Common myeloid progenitor, CD34-positive (primary cell): Measurements from ENCODE around the gene GOLIM4.

Source experiments
- CTCF ChIA-PET: fragments of 350-600 bp; sonication (Branson Sonifier 250); formaldehyde crosslinking; loops from one replicate; lab custom pipeline; 2021; ENCODE audit warnings: antibody characterized with exemption; lab: Charles Lee
- POLR2A ChIA-PET: fragments of 350-600 bp; sonication (Branson Sonifier 250); formaldehyde crosslinking; loops from one replicate; lab custom pipeline; 2021; ENCODE audit warnings: antibody characterized with exemption; lab: Charles Lee
- DNase-seq, 3 donors: peaks; one replicate each; pipeline versions ENCODE4 v3.0.0 to v3.0.0-alpha.2; 2013
- H3K27ac ChIP-seq, 2 experiments: 1 replicate in 1 of 2; 2 replicates in 1 of 2; pipeline ENCODE4 v1.7.0; 2013; ENCODE audit warnings: inconsistent platforms in 2 of 2, low read length in 2 of 2, mild to moderate bottlenecking in 2 of 2, low read depth in 1 of 2, moderate library complexity in 1 of 2; ENCODE audit not compliant: severe bottlenecking in 2 of 2, insufficient read depth in 1 of 2, poor library complexity in 1 of 2
- H3K27me3 ChIP-seq, 5 experiments: replicated peaks in 2 of 5; 1 replicate in 3 of 5; 2 replicates in 2 of 5; pipeline versions ENCODE4 v1.6.1 to v1.7.0; 2013; ENCODE audit warnings: low read length in 4 of 5, mild to moderate bottlenecking in 2 of 5, moderate library complexity in 2 of 5, inconsistent platforms in 1 of 5; ENCODE audit not compliant: insufficient read depth in 5 of 5, control insufficient read depth in 4 of 5
- H3K36me3 ChIP-seq, 4 experiments: 1 replicate in 2 of 4; 2 replicates in 2 of 4; pipeline versions ENCODE4 v1.6.1 to v1.7.0; 2013; ENCODE audit warnings: low read length in 3 of 4, control low read depth in 1 of 4, mild to moderate bottlenecking in 1 of 4; ENCODE audit not compliant: control insufficient read depth in 4 of 4, insufficient read depth in 4 of 4
- H3K4me1 ChIP-seq, 4 experiments: 1 replicate in 3 of 4; 2 replicates in 1 of 4; pipeline versions ENCODE4 v1.6.1 to v1.7.1; 2013; ENCODE audit warnings: low read length in 3 of 4, mild to moderate bottlenecking in 3 of 4, control low read depth in 1 of 4, inconsistent platforms in 1 of 4, moderate library complexity in 1 of 4; ENCODE audit not compliant: control insufficient read depth in 4 of 4, insufficient read depth in 4 of 4; ENCODE audit errors: control extremely low read depth in 1 of 4
- H3K4me3 ChIP-seq, 7 experiments: 1 replicate in 4 of 7; 2 replicates in 3 of 7; pipeline versions ENCODE4 v1.5.1 to v1.7.0; 2013; ENCODE audit warnings: mild to moderate bottlenecking in 7 of 7, low read length in 6 of 7, moderate library complexity in 6 of 7, inconsistent platforms in 2 of 7, low read depth in 2 of 7, control low read depth in 1 of 7; ENCODE audit not compliant: insufficient read depth in 4 of 7, control insufficient read depth in 1 of 7; ENCODE audit errors: extremely low read depth in 1 of 7
- H3K9me3 ChIP-seq, 5 experiments: 1 replicate in 4 of 5; 2 replicates in 1 of 5; pipeline versions ENCODE4 v1.6.1 to v1.7.1; 2013; ENCODE audit warnings: low read length in 4 of 5, mild to moderate bottlenecking in 2 of 5, inconsistent platforms in 1 of 5, low read depth in 1 of 5, moderate library complexity in 1 of 5; ENCODE audit not compliant: control insufficient read depth in 4 of 5, insufficient read depth in 2 of 5; ENCODE audit errors: control extremely low read depth in 1 of 5
- WGBS: methylation state at CpG from one replicate; pipeline ENCODE4 v1.1.5; 2013; ENCODE audit not compliant: insufficient coverage; 5-methylcytosine and 5-hydroxymethylcytosine counted together

GOLIM4 gene

GRCh38 chr3:168068346-168068745, 27.4 kb downstream of the GOLIM4 start:
- CTCF ChIA-PET, result no interaction called here

DNA sequence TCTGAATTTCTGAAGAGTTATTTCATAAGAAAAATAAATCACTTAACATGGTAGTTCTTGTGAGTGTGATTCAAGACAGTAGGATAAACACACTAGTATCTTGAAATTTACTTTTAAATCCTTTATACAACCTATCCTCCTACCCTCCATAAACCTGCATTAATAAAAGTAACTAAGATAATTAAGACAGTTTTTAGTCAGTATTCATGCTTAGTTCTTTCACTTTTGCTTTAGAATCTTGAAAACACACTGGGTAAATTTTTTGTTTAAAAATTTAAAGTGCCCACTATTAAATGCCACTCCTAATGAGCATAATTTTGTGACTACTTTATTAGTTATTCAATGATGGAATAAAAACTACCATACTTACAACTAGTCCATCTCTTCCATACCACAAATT, 28.8 kb downstream of the GOLIM4 start:
- Histone ChIP-seq H3K4me1 (peaks cover 6 to 55% (median 17%) of the 10 kb centered on the region in 4 experiments), H3K4me3 (peak overlapping the region in 4 of 7 experiments; percentile 12 to 59 (median 38)), H3K36me3 (no peaks in the 10 kb centered on the region), H3K27me3 (no peaks in the 10 kb centered on the region), H3K27ac (peak overlapping the region in 1 of 2 experiments; percentile 46), H3K9me3 (no peaks in the 10 kb centered on the region)
- ChIA-PET CTCF (no interaction called here), POLR2A (no interaction called here)
- DNase-seq, result peak in 1 of 3 donors; percentile 22

More at GRCh38 chr3:168068346-168068745, 27.4 kb downstream of the GOLIM4 start:
- no peaks in the 10 kb centered on the region for H3K36me3 ChIP-seq
- no CpG with 5 or more reads among the region's 2 CpGs for WGBS
- peaks cover 0 to 48% (median 13%) of the 10 kb centered on the region in 4 experiments for H3K4me1 ChIP-seq
- peak overlapping the region in 2 of 7 experiments; percentile 42 to 58 for H3K4me3 ChIP-seq
- peak in 2 of 3 donors; percentile 44 to 51 for DNase-seq
- no peak overlapping the region for H3K27ac ChIP-seq
- POLR2A ChIA-PET, result no interaction called here
- H3K27me3 ChIP-seq, result no peaks in the 10 kb centered on the region
- H3K9me3 ChIP-seq, result no peaks in the 10 kb centered on the region

- peak overlapping the region in 1 of 7 experiments; percentile 59 for H3K4me3 ChIP-seq
- H3K27me3 ChIP-seq, result no peaks in the 10 kb centered on the region
- DNase-seq, result no peak
- no peaks in the 10 kb centered on the region for H3K9me3 ChIP-seq
- CTCF ChIA-PET, result interaction anchor here (0.6 to 1.6 kb wide), 6 partner anchors 9 to 324 kb away, joined by 3 to 8 read pairs (median 4); no protein-coding TSS in a partner anchor
- H3K4me1 ChIP-seq, result peaks cover 6 to 55% (median 17%) of the 10 kb centered on the region in 4 experiments
- POLR2A ChIA-PET, result no interaction called here
- H3K27ac ChIP-seq, result peak overlapping the region in 1 of 2 experiments; percentile 41
- no peaks in the 10 kb centered on the region for H3K36me3 ChIP-seq
These were observed 30.2 kb downstream of the GOLIM4 start for GRCh38 chr3:168065569-168065968.

DNA sequence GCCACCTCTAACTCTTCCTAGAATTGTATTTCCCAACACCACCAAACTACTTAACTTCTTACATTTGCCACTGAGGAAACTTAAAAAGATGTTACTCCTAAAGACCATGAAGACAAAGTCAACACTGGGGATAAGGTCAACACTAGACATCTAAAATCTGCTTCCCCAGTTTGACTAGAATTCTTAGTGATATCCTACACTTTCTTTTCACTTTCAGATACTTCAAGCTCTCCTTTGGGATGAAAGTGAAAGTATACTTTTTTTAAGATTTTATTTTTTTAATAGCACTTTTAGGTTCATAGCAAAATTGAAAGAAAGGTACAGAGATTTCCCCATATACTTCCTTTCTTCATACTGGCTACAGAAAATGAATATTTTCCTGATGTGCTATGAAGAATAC, 32.6 kb downstream of the GOLIM4 start:
- CTCF ChIA-PET, result interaction anchor here (0.9 to 4.7 kb wide), 10 partner anchors 8 to 103 kb away, joined by 3 to 42 read pairs (median 4); partner anchors contain the start of gene GOLIM4

GRCh38 chr3:168062679-168063078, 33.0 kb downstream of the GOLIM4 start:
- H3K36me3 ChIP-seq, result no peaks in the 10 kb centered on the region
- no peak for DNase-seq
- WGBS, result 91% methylated on average over 3 of the region's 6 CpGs
- no peaks in the 10 kb centered on the region for H3K27me3 ChIP-seq
- ChIA-PET POLR2A (no interaction called here), CTCF (interaction anchor here (0.9 to 4.7 kb wide), 11 partner anchors 9 to 103 kb away, joined by 3 to 42 read pairs (median 4); partner anchors contain the start of gene GOLIM4)
- H3K4me3 ChIP-seq, result peak overlapping the region in 1 of 7 experiments; percentile 54
- no peak overlapping the region for H3K27ac ChIP-seq
- peaks cover 6 to 39% (median 14%) of the 10 kb centered on the region in 4 experiments for H3K4me1 ChIP-seq
- H3K9me3 ChIP-seq, result peaks cover 0 to under 1% (median 0%) of the 10 kb centered on the region in 5 experiments

More for the DNA sequence above, 32.6 kb downstream of the GOLIM4 start:
- Histone ChIP-seq H3K36me3 (no peaks in the 10 kb centered on the region), H3K27me3 (no peaks in the 10 kb centered on the region), H3K4me1 (peaks cover 6 to 44% (median 14%) of the 10 kb centered on the region in 4 experiments), H3K4me3 (peak overlapping the region in 1 of 7 experiments; percentile 54), H3K27ac (peak overlapping the region in 1 of 2 experiments; percentile 8), H3K9me3 (no peaks in the 10 kb centered on the region)
- DNase-seq, result no peak
- POLR2A ChIA-PET, result no interaction called here

- Histone ChIP-seq H3K27me3 (no peaks in the 10 kb centered on the region), H3K27ac (no peak overlapping the region), H3K4me1 (peaks cover 6 to 28% (median 14%) of the 10 kb centered on the region in 4 experiments), H3K9me3 (peaks cover 0 to 9% (median 0%) of the 10 kb centered on the region in 5 experiments), H3K4me3 (no peak overlapping the region), H3K36me3 (peaks cover 0 to 2% (median 0%) of the 10 kb centered on the region in 4 experiments)
- DNase-seq, result peak in 2 of 3 donors; percentile 19 to 33
- WGBS, result 76% methylated on average over 3 of the region's 5 CpGs
- ChIA-PET CTCF (interaction anchor here (0.8 to 4.7 kb wide), 8 partner anchors 10 to 134 kb away, joined by 3 to 42 read pairs (median 3); no protein-coding TSS in a partner anchor), POLR2A (interaction anchor here (0.6 kb wide), 1 partner anchor 57 kb away, joined by 3 read pairs; no protein-coding TSS in a partner anchor)
These were observed 34.3 kb downstream of the GOLIM4 start for GRCh38 chr3:168061332-168061996.

DNA sequence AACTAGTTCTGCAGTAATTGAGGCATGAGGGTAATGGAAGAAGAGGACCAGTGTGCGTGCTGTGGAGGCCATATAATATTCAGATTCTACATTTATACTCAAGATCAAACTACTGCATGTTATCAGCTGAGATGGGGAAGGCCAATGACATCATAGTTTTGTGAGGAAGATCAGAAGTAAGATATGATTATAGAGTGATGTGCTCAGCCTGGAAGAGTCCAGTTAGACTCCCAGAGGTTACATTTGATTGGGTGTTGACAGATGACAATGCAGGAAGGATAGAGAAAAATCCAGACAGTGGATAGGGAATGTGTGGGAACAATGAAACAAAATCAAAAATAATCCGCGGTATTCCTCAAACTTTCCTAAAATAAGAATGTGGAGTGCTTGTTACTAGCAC, 35.4 kb downstream of the GOLIM4 start:
- 100% methylated on average over 2 of the region's 3 CpGs for WGBS
- CTCF ChIA-PET, result interaction anchor here (4.7 kb wide), 1 partner anchor 106 kb away, joined by 42 read pairs; no protein-coding TSS in a partner anchor

More for the DNA sequence above, 35.4 kb downstream of the GOLIM4 start:
- Histone ChIP-seq H3K4me3 (no peak overlapping the region), H3K36me3 (peaks cover 0 to 2% (median 0%) of the 10 kb centered on the region in 4 experiments), H3K9me3 (peaks cover 0 to 19% (median 0%) of the 10 kb centered on the region in 5 experiments), H3K4me1 (peaks cover 3 to 16% (median 7%) of the 10 kb centered on the region in 4 experiments), H3K27me3 (no peaks in the 10 kb centered on the region), H3K27ac (no peak overlapping the region)
- POLR2A ChIA-PET, result interaction anchor here (0.6 kb wide), 1 partner anchor 400 kb away, joined by 3 read pairs; no protein-coding TSS in a partner anchor
- DNase-seq, result no peak
